HG03280 (cell line): ENCODE results near the gene RBMS3.
"Not testable (repeated sequence)": the region's sequence is repeated elsewhere in the genome, so short reads cannot be mapped to it uniquely, and the experiment has no call there.

Source experiments
- ATAC-seq: cut with Tn5 transposase; IDR thresholded peaks from one replicate; pipeline ENCODE4 v1.9.1; 2021; ENCODE audit warnings: mild to moderate bottlenecking, moderate library complexity; ENCODE audit not compliant: unreplicated experiment

Gene RBMS3

DNA sequence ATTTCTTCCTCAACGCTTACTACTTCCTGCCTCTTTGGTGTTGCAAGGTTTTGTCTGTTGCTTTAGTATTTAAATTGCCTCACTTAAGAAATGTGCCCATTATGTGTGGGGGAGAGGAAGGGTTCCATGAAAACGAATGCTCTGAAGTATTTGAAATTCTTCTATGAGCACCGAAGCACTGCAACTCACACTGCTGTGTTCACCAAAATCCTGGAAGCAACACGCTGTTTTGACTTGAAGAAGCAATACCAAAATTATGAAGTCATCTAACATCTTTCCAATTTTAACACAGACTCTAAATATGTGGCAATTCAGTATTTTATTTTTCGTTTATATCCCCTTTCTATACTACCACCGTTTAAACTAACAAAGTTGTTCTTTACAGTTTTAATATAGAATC, 101.5 kb downstream of the RBMS3 start:
- ATAC-seq = no peak

- ATAC-seq = no peak
Measured at GRCh38 chr3:29382845-29383244, 102.0 kb downstream of the RBMS3 start.

GRCh38 chr3:29384640-29385039, 103.8 kb downstream of the RBMS3 start:
- ATAC-seq = no peak

- no peak for ATAC-seq
Measured at GRCh38 chr3:29385046-29385830, 104.4 kb downstream of the RBMS3 start.

GRCh38 chr3:29389362-29389761, 108.5 kb downstream of the RBMS3 start:
- ATAC-seq = no peak

DNA sequence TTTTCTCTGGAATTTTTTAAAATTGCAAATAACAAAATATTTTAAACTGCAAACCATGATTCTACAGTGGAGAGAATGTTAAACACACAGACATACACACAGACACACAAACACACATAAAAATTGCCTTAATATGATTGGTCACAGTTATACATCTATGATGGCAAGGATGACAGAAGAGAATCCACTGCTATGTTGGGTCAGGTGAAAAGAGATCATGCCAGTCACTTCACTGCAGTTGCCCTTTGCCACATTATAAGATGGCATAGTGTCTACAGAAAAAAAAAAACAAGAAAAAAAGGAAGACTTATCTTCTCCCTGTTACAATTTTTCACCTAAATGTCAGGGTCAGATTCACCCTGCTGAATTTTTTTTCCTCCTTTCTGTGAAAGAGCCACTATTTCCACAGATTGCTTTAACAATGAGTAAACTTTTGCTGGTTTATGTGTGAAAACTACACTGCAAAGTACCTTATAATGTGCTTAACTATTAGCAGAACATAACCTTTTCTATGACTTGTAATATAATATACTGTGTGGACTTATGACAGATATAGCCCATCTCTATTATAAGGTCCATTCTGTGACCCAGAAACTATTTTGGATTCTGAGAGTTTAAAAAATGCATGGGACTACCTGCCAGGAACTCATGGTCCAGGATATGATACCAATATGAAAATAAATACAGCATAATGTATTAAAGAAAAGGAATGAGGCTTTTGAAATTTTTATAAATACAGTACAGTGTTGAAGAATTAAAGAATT, 111.9 kb downstream of the RBMS3 start:
- ATAC-seq = no peak

DNA sequence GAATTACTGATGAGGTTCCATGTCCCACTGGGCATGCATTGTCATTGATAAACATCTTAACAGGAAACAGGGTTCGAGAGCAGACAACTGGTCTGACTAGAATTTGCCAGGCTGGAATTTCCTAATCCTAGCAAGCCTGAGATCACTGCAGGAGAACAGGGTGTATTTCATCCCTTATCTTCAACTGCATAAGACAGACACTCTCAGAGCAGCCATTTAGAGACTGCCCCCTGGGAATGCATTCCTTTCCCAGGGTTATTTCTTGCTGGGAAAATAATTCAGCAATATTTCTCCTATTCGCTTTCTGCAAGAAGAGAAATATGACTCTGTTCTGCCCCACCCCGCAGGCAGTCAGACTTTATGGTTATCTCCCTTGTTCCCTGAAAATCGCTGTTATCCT, 113.1 kb downstream of the RBMS3 start:
- ATAC-seq = not testable (repeated sequence)

GRCh38 chr3:29397406-29397805, 116.5 kb downstream of the RBMS3 start:
- no peak for ATAC-seq

DNA sequence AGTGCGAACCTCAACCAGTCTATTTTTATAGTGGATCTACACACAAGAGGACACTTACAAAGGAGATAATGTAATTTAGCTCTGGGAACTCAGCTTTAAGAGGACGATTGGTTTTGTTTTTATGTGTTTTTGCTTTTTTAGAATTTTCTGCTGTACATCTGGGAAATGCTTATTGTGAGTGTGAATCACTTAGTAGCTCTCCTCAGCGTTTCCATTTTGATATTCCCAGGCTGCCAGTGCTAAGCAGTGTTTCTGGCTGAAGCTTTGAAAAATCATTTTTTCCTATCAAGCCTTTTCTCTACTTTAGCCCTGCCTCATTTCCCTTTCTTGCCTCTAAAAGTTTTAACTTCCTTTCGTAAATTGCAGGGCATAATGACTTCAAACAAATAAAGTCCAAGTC, 117.9 kb downstream of the RBMS3 start:
- ATAC-seq = no peak

- ATAC-seq = no peak
Measured at GRCh38 chr3:29406291-29406832, 125.5 kb downstream of the RBMS3 start.

DNA sequence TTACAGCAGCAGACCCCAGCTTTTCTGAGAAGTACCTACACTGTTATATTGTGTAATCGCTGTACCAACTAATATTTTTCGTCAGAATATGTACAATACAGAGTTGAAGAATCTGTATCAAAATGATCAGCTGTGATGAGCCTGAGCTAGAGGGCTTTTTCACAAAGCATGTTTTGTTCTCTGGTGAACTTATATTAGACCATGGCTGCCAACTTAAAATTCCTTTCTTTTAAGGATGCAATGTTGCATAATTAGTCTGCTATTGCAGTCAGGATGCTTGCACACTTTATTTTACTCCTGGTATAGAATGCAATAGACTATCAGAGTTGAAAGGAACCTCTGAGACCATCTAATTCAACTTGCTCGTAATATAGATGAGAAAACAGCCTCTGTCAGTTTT, 127.8 kb downstream of the RBMS3 start:
- no peak for ATAC-seq

DNA sequence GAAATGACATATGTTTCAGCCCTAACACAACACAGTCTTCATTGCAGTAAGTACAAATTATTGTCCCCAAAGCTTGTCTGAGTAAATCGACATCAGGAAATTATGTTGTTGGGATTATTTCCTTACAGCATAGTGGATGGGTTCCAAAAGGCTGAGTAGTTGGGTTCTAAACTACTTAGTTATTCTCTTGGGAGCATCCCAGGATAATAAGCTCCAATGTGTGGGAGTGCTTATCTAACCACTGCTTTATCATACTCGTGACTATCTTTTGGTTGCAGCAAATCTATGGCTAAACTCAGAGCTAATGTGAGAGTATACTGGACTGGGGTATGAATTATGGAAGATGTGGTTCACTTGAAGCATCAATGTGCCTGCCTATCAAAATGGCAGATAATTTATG, 128.5 kb downstream of the RBMS3 start:
- ATAC-seq = no peak

GRCh38 chr3:29410220-29410619, 129.3 kb downstream of the RBMS3 start:
- ATAC-seq = no peak

- no peak for ATAC-seq
Measured at GRCh38 chr3:29410660-29411405, 130.0 kb downstream of the RBMS3 start.

DNA sequence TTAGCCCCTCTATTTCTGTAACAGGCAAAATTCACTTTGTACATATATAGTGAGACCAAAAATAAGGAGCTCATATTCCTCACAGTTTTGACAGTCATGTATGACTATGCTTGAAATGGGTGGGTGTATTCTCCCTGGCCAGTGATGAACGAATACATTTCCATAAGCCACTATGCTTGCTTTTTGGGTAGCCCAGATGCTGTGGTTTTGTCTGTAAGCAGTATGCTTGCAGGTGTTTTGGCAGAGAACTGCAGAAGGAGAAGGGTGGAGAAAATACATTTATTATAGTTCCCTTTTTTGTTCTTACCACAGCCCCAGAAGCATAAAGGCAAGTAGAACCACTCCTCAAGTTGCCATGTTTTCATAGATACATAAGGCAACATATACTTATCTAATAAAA, 131.2 kb downstream of the RBMS3 start:
- no peak for ATAC-seq

DNA sequence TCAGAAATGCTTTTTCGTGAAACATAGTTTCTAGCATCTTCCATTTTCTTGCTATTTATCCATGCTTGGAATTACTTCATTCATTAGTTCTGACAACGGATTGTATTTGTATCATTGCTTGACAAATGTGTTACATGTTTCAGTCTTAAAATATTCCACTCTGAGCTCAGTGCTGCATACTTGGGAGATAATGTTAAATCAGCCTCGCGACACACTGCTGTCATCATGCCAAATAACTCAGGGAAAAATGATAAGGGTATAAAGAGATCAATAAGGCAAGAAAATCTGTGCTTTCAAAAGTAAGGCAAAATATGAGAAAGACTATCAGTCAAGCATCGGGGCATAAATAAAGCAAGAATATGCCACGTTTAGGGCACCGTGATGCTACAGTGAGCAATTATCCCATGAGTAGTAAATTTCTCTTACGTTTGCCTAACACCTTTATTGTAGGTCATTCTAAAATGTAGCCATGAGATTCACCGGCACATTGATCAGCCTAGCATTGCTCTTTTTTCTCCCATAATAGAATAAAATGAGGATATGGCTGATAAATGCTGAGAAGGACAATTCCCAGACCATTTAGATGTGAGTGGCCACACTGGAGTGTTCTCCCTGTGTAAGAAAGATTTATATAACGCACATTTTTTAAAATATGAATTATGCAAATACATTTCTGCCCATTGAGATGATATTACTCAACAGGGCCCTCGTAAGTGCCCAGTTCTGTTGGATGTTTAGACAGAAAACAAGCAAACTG, 133.8 kb downstream of the RBMS3 start:
- no peak for ATAC-seq

- ATAC-seq = no peak
Measured at GRCh38 chr3:29415482-29416223, 134.8 kb downstream of the RBMS3 start.

GRCh38 chr3:29416514-29416913, 135.6 kb downstream of the RBMS3 start:
- no peak for ATAC-seq

GRCh38 chr3:29420106-29420505, 139.2 kb downstream of the RBMS3 start:
- no peak for ATAC-seq
